Measurements from ENCODE around the gene SLC35G6.
"Not testable (repeated sequence)": the region's sequence is repeated elsewhere in the genome, so short reads cannot be mapped to it uniquely, and the experiment has no call there.

The SLC35G6 gene

GRCh38 chr17:7459961-7460545, 21.2 kb upstream of the SLC35G6 start:
- in situ Hi-C loops (cut with HindIII; ENCODE audit: low sequenced_read_pairs) = no loop called here

DNA sequence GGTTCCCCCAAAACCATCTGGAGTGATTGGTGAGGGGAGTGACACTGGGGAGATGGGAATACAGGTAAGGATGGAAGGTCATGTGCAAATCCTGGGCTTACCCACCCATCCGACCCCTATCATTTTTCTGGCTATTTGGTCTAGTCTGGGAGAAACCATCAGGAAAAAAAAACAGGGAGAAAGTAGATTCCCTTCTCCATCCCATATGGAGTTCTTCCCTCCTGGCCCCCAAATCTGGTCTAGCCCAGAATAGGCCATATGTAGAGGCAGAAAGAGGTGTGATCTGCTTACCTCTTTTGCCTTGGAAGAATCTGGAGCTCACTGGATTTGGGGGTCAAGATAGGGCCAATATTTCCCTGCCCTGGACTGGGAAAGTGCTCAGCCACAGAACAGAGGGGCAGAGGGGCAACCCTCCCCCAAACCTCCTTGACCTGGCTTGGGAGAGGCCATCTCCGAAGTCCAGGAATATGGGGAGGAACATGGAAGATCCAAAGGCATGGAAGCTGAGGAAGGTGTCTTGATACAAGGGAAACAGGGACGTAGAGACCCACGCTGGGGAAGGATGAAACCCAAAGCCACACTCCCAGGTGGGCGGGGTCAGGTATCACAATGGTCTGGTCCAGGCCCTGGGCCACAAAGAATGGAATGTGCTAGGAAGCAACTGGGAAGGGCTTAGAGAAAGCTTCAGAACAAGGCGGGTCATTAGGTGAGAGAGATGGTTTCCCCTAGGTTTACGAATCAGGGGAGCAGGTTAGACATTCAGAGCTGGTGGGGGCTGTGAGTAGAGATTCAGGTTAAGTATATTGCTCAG, 20.2 kb upstream of the SLC35G6 start:
- in situ Hi-C loops (cut with HindIII; ENCODE audit: low sequenced_read_pairs) = no loop called here

DNA sequence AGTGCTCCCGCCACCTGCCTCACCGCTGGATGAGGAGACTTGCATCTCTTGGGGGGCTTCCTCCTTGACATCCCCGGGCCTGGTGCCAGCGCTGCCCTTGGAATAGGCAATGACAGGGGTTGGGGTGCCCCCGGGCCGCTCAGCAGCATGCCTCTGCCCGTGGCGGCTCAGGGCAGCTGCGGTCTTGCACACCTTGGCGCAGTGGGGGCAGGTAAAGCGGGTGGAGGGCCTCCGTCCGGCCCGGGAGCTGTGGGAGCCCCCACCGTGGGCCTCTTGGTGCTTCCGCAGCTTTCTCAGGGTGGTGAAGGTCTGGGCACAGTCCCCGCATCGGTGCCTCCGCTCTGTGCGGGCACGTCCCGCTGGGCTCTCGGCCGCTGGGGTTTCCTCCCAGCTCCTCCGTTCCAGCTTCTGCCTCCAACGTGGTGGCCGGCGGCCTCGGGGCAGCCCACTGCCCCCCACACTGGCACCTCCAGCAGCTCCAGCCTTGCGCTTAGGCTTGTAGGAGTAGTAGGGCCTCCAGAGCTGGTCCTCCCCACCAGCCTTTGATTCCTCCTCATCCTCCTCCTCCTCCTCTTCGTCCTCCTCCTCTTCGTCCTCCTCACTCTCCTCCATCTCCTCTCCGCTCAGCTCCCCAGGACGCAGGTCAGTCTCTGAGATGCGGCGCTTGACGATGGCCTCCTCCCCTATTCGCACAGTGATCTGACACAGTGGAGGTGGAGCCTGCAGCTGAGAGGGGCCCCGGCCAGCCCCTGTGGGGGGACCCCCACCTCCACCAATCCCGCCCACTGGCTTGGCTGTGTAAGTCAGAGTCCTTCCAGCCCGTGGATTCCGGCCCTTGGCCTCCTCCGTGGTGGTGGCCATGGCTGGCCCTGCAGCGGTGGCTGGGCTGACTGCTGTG, 18.5 kb upstream of the SLC35G6 start:
- in situ Hi-C loops (cut with HindIII; ENCODE audit: low sequenced_read_pairs) = no loop called here

DNA sequence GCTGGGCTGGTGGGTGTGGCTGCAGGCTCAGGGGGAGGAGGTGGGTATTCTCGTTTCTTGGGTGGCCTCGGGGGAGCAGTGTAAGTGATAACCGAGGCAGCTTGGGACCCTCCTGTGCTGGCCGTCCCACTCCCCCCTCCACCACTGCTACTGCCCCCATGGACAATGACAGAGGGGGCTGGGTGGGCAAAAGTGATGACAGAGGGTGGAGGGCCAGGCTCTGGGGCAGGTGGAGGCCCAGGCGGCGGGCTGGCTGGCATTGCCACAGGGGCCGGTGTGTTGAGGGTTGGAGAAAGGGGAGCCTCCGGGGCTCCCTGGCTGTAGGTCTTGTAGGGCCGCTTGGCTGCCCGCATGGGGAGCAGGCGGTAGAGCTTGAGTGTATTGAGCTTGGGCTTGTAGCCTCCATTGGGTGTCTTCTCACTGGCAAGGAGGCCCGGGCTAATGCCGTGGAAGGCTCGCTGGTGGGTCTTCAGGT, 17.8 kb upstream of the SLC35G6 start:
- in situ Hi-C loops (cut with HindIII; ENCODE audit: low sequenced_read_pairs) = no loop called here

- in situ Hi-C loops (cut with HindIII; ENCODE audit: low sequenced_read_pairs) = no loop called here
Measured at GRCh38 chr17:7464081-7464480, 17.2 kb upstream of the SLC35G6 start.

GRCh38 chr17:7465597-7466275, 15.5 kb upstream of the SLC35G6 start:
- in situ Hi-C loops (cut with HindIII; ENCODE audit: low sequenced_read_pairs) = no loop called here

- in situ Hi-C loops (cut with HindIII; ENCODE audit: low sequenced_read_pairs) = no loop called here
Measured at GRCh38 chr17:7466318-7466638, 15.0 kb upstream of the SLC35G6 start.

DNA sequence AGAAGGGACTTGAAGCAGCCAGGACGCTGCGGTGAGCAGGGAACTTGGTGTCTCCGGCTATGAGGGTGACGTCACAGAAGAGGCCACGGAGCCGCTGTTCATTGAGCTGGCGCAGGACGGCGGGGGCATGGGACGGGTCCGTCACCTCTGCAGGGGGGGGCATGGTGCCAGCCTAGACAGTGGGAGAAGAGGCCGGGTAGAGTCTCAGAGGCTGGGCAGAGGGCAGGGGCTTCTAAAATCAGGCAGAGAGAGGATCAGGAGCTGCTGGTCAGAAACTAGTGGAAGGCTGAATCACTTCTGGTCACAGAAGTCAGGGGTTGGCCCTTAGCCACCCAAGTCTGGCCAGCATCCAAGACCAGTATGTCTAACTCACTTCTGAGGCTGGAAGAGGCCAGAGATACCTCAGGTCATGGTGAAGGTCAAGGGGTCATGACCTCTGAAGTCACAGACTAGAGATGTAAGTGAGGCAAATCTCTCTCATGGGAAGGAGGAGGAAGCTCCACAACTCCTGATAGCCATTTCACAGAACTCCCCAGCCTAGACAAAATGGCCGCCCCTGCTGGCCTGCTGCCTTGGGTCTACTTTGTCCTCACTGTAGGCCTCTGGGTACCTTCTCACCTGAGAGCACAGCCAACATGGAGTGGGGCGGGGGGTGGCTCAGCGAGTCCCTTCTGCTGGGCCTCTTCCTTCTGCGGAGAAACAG, 14.5 kb upstream of the SLC35G6 start:
- in situ Hi-C loops (cut with HindIII; ENCODE audit: low sequenced_read_pairs) = no loop called here

DNA sequence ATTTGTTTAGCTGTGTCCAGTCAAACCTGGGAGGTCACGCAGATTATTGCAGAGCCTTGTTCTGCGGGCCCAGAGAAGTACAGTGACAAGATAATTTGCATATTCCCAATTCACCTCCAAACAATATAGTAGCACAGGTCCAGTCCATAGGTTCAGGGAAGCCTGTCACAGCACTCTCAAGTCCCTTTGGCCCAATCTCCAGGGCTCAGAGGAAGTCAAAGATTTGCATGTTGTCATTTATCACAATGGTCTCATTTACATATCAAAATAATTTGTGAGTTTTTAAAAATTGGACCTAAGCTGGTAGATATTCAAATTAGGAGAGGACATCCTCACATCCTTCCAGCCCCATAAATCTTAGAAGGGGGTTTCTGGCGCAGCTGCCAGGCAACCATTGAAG, 13.7 kb upstream of the SLC35G6 start:
- in situ Hi-C loops (cut with HindIII; ENCODE audit: low sequenced_read_pairs) = no loop called here

- in situ Hi-C loops (cut with HindIII; ENCODE audit: low sequenced_read_pairs) = no loop called here
Measured at GRCh38 chr17:7468290-7468689, 13.0 kb upstream of the SLC35G6 start.

DNA sequence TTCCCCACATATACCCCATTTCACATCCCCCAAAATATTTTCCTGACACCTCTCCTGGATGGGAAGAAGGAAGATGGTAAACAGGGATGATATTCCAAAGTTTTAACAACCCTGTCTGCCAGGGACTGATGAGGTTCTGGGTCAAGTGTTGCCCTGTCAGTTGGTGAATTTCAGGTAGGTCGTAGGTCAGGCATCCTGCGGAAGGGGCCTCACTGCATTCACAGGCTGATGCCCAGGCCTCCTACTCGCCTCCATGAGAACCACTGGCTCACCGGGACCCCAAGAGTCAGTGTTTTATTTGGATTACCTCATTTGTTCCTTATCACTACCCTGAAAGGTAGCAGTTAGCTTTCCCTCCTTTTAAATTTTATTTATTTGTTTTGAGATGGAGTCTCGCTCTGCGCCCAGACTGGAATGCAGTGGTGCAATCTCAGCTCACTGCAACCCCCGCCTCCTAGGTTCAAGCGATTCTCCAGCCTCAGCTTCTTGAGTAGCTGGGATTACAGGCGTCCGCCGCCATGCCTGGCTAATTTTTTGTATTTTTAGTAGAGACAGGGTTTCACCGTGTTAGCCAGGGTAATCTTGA, 12.3 kb upstream of the SLC35G6 start:
- in situ Hi-C loops (cut with HindIII; ENCODE audit: low sequenced_read_pairs) = no loop called here

- in situ Hi-C loops (cut with HindIII; ENCODE audit: low sequenced_read_pairs) = not testable (repeated sequence)
Measured at GRCh38 chr17:7469843-7470242, 11.4 kb upstream of the SLC35G6 start.

GRCh38 chr17:7470457-7470973, 10.7 kb upstream of the SLC35G6 start:
- in situ Hi-C loops (cut with HindIII; ENCODE audit: low sequenced_read_pairs) = not testable (repeated sequence)

- in situ Hi-C loops (cut with HindIII; ENCODE audit: low sequenced_read_pairs) = no loop called here
Measured at GRCh38 chr17:7471729-7472128, 9.5 kb upstream of the SLC35G6 start.

DNA sequence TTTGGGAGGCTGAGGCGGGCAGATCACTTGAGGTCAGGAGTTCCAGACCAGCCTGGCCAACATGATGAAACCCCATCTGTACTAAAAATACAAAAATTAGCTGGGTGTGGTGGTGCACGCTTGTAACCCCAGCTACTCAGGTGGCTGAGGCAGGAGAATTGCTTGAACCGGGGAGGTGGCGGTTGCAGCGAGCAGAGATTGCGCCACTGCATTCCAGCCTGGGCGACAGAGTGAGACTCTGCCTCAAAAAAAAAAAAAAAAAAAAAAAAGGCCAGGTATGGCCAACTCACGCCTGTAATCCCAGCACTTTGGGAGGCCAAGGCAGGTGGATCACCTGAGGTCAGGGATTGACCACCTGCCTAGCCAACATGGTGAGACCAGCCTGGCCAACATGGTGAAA, 6.5 kb upstream of the SLC35G6 start:
- in situ Hi-C loops (cut with HindIII; ENCODE audit: low sequenced_read_pairs) = not testable (repeated sequence)

DNA sequence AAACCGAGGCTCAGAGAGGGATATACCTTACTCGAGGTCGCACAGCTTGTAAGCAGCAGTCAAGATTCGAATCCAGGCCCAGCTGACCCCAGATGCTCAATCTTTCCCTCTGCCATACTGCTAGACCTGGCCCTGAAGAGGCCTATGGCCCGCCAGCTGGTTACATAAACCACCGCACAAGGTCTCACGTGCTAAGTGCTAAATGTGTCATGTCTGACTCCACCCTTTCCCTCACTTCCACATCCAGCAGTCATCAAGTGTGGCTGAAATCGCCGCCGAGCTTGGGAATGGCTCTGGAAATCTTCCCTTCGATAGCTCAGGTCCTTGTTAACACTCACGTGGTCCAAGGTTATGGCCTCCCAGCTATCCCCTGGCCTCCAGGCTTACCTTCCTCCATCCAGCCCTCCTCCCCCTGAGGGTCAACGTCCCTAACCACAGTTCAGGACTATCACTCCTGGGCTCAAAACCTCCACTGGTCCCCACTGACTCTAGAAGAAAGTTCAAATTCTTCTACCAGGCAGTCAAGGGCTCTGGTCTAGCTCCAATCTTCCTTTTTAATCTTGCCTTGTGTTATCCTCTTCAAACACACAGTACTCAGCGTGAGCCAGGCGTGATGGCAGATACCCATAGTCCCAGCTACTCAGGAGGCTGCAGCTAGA, 5.4 kb upstream of the SLC35G6 start:
- in situ Hi-C loops (cut with HindIII; ENCODE audit: low sequenced_read_pairs) = no loop called here

DNA sequence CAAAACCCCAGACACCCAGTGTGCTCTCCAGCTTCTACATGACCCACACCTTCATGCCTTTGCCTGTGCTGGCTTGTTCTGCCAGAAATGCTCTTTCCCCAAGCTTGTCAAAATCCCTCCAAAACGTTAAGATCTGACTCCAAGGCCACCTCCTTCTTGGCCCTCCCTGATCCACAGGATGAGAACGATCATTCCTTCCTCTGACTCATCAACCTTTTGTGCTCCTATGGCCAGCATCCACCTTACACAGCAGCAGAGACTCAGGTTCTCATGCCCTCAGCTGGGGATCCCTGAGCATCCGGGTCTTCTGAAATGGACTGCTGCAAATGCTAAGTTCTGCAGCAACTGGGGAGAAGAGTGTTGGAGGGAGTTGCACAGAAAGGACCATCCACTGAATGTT, 4.8 kb upstream of the SLC35G6 start:
- in situ Hi-C loops (cut with HindIII; ENCODE audit: low sequenced_read_pairs) = no loop called here

GRCh38 chr17:7476951-7477350, 4.3 kb upstream of the SLC35G6 start:
- in situ Hi-C loops (cut with HindIII; ENCODE audit: low sequenced_read_pairs) = no loop called here
